NCI-H524 (cell line): ENCODE results near the gene ROS1.
"Not testable (repeated sequence)": the region's sequence is repeated elsewhere in the genome, so short reads cannot be mapped to it uniquely, and the experiment has no call there.

Experiments
- DNase-seq, 2 experiments: peaks; one replicate each; lab custom pipeline; 2025; lab: John Stamatoyannopoulos, UW

The ROS1 gene

DNA sequence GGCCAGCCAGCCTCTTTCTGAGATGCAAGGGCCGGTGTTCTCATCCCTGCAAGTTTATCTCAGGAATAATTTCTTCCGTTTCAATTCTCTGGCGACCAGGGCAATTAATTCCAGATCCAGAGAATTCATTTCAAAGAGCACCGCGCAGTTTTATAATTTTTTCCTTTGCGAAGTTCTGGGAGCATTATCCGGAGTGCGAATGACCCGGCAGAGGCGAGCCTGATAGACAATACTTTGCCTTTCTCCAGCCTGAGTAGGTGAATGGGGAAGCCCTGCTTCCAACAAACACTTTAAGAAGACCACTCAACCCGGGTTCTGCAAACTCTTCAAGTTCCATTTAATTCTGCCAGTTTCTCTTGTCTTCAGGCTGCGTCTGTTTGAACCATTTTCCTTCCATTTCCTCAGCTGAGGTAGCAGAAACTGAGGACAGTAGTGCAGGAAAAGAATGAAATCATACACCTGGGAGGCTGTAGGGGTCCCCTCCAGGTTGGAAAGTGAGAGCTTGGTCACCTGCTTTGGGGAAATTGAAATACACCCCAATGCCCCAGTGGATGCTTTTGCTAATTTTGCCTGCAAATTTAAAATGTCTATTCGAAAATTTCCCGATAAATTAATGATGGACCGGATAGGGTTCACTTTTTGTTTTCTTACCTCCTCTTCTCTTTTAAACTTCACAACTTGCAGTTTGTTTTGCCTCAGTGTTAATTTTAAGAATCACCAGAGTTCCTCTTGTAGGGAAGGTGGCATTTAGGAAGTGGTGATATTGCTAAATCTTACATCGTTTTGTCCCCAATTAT is 159.3 kb downstream of the ROS1 start:
- DNase-seq: no peak

DNA sequence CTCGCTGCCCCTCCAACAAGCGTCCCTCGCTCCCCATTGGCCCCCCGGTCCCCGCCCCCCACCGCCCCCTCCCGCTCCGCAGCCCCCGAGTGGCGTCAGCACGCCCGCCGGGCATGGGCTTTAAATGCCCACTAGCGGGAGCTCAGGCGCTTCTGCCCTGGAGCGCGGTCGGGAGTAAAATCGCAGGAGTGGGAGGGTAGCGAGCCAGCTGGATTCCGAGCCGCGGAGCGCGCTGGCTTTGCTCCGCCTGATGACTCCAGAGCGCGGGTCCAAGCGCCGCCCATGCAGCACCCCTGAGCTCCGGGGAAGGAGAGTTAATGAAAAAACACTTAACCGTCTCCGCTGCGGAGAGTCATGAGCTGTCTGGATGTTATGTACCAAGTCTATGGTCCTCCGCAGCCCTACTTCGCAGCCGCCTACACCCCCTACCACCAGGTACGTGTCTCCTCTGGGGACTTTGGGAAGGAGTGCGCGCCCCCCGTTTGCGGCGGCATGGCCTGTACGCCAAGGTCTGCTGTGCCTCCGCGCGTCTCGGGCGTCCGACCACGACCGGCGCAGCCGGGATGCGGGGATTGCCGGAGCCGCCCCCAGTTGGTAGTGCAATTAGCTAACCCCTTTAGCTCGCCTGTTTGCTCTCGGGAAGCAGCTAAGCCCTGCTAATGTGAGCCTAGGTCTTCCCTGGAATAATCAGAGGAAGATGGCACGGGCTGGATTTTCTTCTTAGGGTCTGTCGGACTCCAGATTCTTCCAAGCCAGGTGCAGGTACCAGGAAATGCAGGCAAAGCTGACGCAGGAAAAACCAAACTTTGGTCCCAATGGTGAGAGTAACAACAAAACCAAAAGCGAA is 160.1 kb downstream of the ROS1 start, which contains the start of gene VGLL2:
TSS of gene VGLL2 (plus strand) at position 149 of the 847 bp plus-strand sequence. CDS start at position 355, 206 bp downstream.
- peak; percentile 61 to 84 for DNase-seq

DNA sequence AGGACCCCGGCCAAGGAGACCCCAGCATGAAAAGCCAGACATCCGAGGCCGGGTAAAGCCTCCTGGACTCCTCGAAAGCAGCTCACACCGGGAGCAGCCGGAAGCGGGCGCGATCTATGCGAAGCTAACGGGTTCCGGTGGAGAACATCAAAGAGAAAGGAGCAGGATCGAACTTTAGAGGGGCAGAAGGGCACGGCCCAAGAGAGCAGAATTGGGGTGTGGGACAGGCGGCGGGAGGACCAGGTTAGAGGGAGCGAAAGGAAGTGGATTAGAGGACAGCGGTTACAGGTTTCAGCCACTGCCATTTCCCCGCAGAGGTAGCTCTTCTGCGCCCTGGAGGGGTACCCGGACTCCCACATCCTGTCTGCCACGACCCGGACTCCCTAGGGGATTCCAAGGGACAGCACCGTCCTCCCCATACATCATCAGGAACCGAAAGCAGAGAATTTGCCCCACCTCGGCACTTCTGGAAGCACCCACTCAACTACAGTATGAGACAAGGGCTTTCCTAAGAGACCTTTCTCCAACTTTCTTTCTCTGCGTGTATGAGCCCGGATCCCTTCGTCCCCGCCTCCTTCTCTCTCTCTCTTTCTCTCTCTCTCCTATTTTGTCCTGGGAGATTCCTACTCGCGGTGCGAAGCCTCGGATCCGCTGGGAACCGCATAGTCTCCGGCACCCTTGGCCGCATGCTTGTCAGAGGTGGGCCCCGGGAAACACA is 160.9 kb downstream of the ROS1 start:
- DNase-seq: peak in 1 of 2 experiments; percentile 42

DNA sequence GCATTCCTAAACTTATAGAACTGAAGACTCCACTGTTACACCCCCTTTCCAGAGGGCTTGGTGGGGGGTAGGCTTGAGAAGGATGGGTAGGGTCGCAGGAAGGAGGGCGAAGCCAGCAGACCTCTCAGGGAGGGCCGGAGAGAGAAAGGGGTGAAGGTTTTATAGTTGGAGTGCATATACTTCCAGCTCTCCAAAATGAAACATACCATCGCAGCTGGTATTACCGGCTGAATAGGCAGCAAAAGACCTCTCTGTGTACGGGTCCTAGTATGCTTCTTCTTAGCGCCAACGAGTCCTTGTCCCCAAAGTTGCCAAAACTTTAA is 161.4 kb downstream of the ROS1 start:
- no peak for DNase-seq

DNA sequence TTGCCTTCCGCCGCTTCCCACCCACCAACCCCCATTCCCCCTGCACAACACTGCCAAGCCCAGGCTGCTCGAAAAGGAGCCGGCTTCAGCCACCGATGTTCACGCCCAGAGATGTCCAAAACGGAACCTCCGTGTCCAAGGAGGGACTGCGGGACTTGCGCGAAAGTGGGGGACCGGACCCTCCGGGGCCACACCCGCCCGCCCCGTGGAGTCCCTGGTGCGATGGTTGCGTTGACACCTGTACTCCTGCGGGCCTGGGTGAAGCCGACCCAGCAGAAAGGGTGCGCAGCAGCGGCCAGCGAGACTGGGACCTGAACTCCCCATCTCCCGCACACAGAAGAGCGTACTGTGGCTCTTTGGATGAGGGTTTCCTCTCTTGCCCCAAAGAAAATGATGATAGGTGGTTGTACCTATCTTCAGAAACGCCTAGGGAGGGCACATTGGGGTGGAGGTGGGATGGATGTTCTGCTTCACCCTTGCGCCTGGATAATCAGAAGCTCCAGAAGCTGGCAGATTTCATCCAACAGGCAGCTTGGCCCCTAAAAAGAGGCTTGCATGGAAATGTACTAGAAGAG is 162.3 kb downstream of the ROS1 start:
- no peak for DNase-seq

DNA sequence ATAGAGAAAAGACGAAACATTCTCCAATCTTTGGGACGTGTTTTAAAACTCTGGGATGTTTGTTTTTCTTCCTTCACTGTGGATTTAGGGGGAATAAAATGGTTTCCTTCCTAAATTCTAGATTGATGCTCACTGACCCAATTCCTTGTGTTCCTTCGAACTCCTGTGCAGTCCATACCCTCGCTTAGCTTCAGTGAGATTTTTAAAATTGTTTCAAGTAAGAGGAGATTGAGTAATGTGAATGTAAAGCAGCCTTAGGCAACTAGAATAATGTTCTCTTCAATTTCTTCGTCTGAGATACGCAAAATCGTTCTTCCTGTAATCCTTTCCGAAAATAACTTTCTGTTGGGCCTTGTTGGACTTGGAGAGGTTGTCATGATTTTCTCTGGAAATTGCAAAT is 162.9 kb downstream of the ROS1 start:
- no peak for DNase-seq

DNA sequence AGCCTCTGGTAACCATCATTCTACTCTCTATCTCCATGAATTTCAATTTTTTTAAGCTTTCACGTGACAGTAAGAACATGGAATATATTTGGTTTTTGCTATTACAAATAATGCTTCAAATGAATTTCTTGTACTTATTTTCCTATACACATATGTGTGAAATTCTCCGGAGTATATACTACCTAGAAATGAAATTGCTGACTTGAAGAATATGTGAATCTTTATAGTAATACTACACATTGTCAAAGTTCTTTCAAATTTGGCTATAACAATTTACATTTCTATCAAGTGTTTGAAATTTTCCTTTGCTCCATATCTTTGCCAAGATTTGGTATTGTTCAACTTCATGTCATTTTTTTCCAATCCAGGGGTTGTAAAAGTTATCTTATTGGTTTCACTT is 172.0 kb downstream of the ROS1 start:
- no peak for DNase-seq

DNA sequence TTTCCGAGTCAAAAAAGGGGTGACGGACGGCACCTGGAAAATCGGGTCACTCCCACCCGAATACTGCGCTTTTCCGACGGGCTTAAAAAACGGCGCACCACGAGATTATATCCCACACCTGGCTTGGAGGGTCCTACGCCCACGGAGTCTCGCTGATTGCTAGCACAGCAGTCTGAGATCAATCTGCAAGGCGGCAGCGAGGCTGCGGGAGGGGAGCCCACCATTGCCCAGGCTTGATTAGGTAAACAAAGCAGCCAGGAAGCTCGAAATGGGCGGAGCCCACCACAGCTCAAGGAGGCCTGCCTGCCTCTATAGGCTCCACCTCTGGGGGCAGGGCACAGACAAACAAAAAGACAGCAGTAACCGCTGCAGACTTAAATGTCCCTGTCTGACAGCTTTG is 180.8 kb downstream of the ROS1 start:
- not testable (repeated sequence) for DNase-seq

DNA sequence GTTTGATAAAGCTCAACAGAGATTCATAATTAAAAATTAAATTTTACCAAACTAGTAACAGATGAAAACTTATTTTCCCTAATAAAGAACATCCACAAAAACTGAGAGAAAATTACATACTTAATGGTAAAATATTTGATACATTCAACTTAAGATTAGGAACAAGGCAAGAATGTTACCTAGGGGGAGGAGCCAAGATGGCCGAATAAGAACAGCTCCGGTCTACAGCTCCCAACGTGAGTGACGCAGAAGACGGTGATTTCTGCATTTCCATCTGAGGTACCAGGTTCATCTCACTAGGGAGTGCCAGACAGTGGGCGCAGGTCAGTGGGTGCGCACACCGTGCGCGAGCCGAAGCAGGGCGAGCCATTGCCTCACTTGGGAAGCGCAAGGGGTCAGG is 181.2 kb downstream of the ROS1 start:
- DNase-seq: not testable (repeated sequence)
